ENCODE data around the gene ASAP2. TPM values are rescaled to one million over a fixed set of nuclear protein-coding genes. Genes with fewer than 3 reads are reported as not detected.

The ASAP2 gene
- total RNA-seq, 1 experiment from 2014 or later, result 12.6 TPM

- Histone ChIP-seq H2BK120ac (ENCODE audit: low read depth, low read length, poor library complexity, severe bottlenecking) (no peak overlapping the region), H3K23me2 (ENCODE audit: insufficient read length, low read depth, low read length, poor library complexity, severe bottlenecking) (no peaks in the 10 kb centered on the region), H4K91ac (ENCODE audit: insufficient read length, low read depth, low read length) (no peak overlapping the region), H3T11ph (ENCODE audit: low read length) (no peak overlapping the region), H3K27ac (ENCODE audit: insufficient read length, low read depth, low read length) (no peak overlapping the region), H3K18ac (ENCODE audit: insufficient read length, low read depth, low read length) (no peak overlapping the region), H2BK20ac (ENCODE audit: low read depth, low read length, poor library complexity, severe bottlenecking) (no peak overlapping the region), H2AK5ac (ENCODE audit: insufficient read length, low read length) (no peak overlapping the region), H3K56ac (ENCODE audit: insufficient read length, low read depth, low read length) (no peak overlapping the region), H3K79me2 (ENCODE audit: insufficient read depth, low read length) (no peaks in the 10 kb centered on the region), H3K14ac (ENCODE audit: insufficient read depth, low read length) (no peak overlapping the region), H2BK12ac (ENCODE audit: insufficient read length, low read depth, low read length) (no peak overlapping the region), H4K8ac (replicated peaks; ENCODE audit: insufficient read length, low read depth, low read length) (no peak overlapping the region), H2AFZ (ENCODE audit: low read length) (no peak overlapping the region), H3K9ac (ENCODE audit: extremely low read depth, insufficient read length, low read length) (no peak overlapping the region), H3K4ac (ENCODE audit: low read depth, low read length) (no peak overlapping the region), H3K27me3 (ENCODE audit: insufficient read depth, low read length) (no peaks in the 10 kb centered on the region), H2BK15ac (ENCODE audit: low read depth, low read length) (no peak overlapping the region), H3K4me1 (ENCODE audit: insufficient read depth, low read length) (peaks cover 6% of the 10 kb centered on the region; the same call in 1 of the 2 replicates), H3K9me3 (ENCODE audit: control insufficient read depth, low read depth, low read length) (no peaks in the 10 kb centered on the region), H3K23ac (ENCODE audit: insufficient read length, low read depth, low read length) (no peak overlapping the region), H3K79me1 (ENCODE audit: insufficient read depth, low read depth, low read length, poor library complexity, severe bottlenecking) (no peaks in the 10 kb centered on the region), H4K5ac (ENCODE audit: insufficient read length, low read depth, low read length) (no peak overlapping the region), H4K20me1 (ENCODE audit: control insufficient read depth, insufficient read depth, insufficient read length) (peaks cover 3% of the 10 kb centered on the region), H3K4me2 (ENCODE audit: insufficient read depth, insufficient read length, low read length) (no peak overlapping the region), H2BK5ac (ENCODE audit: insufficient read length, low read length) (no peak overlapping the region)
- Mint-ChIP-seq H3K4me1 (peaks cover 7 to 12% of the 10 kb centered on the region in 2 experiments; a peak in 2 of 4 replicates), H3K9me3 (no peaks in the 10 kb centered on the region), H3K27ac (peak overlapping the region in 2 of 3 experiments; percentile 58 to 81; a peak in 3 of 7 replicates), H3K36me3 (ENCODE audit: insufficient read depth in 1 of 3, low read depth in 3 of 3) (peaks cover 18 to 44% (median 28%) of the 10 kb centered on the region in 3 experiments; a peak in 6 of 7 replicates), H3K4me3 (no peak overlapping the region), H3K27me3 (ENCODE audit: low read depth) (no peaks in the 10 kb centered on the region; the same call in 1 of the 2 replicates)
- no peak for TF ChIP-seq CTCF (conservative IDR thresholded peaks at IDR 0.05)
- DNase-seq, result no peak
- no CpG with 5 or more reads among the region's 18 CpGs for WGBS (ENCODE audit: extremely low coverage, insufficient read length, low lambda C conversion rate)
Measured at GRCh38 chr2:9374071-9374730, 167.6 kb downstream of the ASAP2 start.

Data from H9 (cell line).